K562 (cell line): ENCODE measurements around the gene HEPACAM2. TPM values are rescaled to one million over a fixed set of nuclear protein-coding genes. Genes with fewer than 3 reads are reported as not detected.

Experiments used
- BHLHE40 ChIP-seq: IDR thresholded peaks from 2 replicates; pipeline ENCODE4 v1.6.1; 2011; ENCODE audit warnings: low read length, improper control_type of control experiment
- CEBPB ChIP-seq: fragments of 450-650 bp; IDR thresholded peaks from 2 replicates; pipeline ENCODE4 v1.6.1; 2016; ENCODE audit warnings: missing genetic modification characterization, missing compliant biosample characterization
- CHD2 ChIP-seq: IDR thresholded peaks from 2 replicates; pipeline ENCODE4 v1.6.1; 2011; ENCODE audit warnings: low read depth, low read length
- DDX20 ChIP-seq: fragments of 450-650 bp; IDR thresholded peaks from 2 replicates; pipeline ENCODE4 v1.6.1; 2016; ENCODE audit warnings: missing genetic modification characterization, low read depth, mild to moderate bottlenecking, missing compliant biosample characterization, moderate library complexity
- E2F8 ChIP-seq: fragments of 450-650 bp; IDR thresholded peaks from 2 replicates; pipeline ENCODE4 v1.7.1; 2018; ENCODE audit warnings: mild to moderate bottlenecking, low read depth; ENCODE audit not compliant: partially characterized antibody
- HEY1 ChIP-seq: fragments of 250-450 bp; sonication (Bioruptor Pico); IDR thresholded peaks from 2 replicates; pipeline ENCODE4 v1.5.0; 2020; ENCODE audit warnings: mild to moderate bottlenecking, moderate library complexity, borderline replicate concordance
- KDM1A ChIP-seq, 2 experiments: fragments of 450-650 bp; IDR thresholded peaks; 2 replicates each; pipeline ENCODE4 v1.6.1; 2016; ENCODE audit warnings: mild to moderate bottlenecking in 2 of 2
- MCM5 ChIP-seq: fragments of 450-650 bp; IDR thresholded peaks from 2 replicates; pipeline ENCODE4 v1.6.1; 2016; ENCODE audit warnings: low read depth
- MEF2D ChIP-seq: conservative IDR thresholded peaks from 2 replicates; pipeline ENCODE4 v1.6.1; 2016; ENCODE audit warnings: low read depth, missing genetic modification characterization, missing compliant biosample characterization
- MLX ChIP-seq, 2 experiments: fragments of 450-650 bp in 1 of 2; sonication (generic) in 1 of 2; formaldehyde crosslinking; conservative IDR thresholded peaks; 2 replicates each; pipeline versions ENCODE4 v1.4.0 to v1.8.1; 2020 to 2022; ENCODE audit warnings: mild to moderate bottlenecking in 1 of 2, missing genetic modification reagents in 1 of 2
- MYNN ChIP-seq, 2 experiments: sonication (generic); formaldehyde crosslinking in 1 of 2; IDR thresholded peaks; 2 replicates each; pipeline versions ENCODE4 v1.5.0 to v1.6.1; 2016 to 2020; ENCODE audit warnings: antibody characterized with exemption in 1 of 2, missing genetic modification reagents in 1 of 2
- POLR2AphosphoS2 ChIP-seq: IDR thresholded peaks from 2 replicates; pipeline ENCODE4 v1.6.1; 2012; ENCODE audit warnings: low read length, improper control_type of control experiment
- RFX7 ChIP-seq: fragments of 250-450 bp; sonication (Bioruptor Pico); IDR thresholded peaks from 2 replicates; pipeline ENCODE4 v1.5.1; 2021; ENCODE audit warnings: mild to moderate bottlenecking
- SMARCA4 ChIP-seq: fragments of 450-650 bp; IDR thresholded peaks from 2 replicates; pipeline ENCODE4 v1.6.1; 2016
- TSHZ1 ChIP-seq: fragments of 250-450 bp; sonication (Bioruptor Pico); IDR thresholded peaks from 2 replicates; pipeline ENCODE4 v1.4.0; 2020; ENCODE audit warnings: mild to moderate bottlenecking, moderate library complexity
- ZKSCAN1 ChIP-seq: fragments of 150-350 bp; IDR thresholded peaks from 2 replicates; pipeline ENCODE4 v1.6.1; 2016; ENCODE audit warnings: low read depth, low read length
- ZNF354B ChIP-seq: fragments of 250-450 bp; sonication (Bioruptor Pico); IDR thresholded peaks from 2 replicates; pipeline ENCODE4 v1.4.0; 2020
- ZNF695 ChIP-seq: fragments of 450-650 bp; formaldehyde crosslinking; IDR thresholded peaks from 2 replicates; pipeline ENCODE4 v1.4.0; 2020; ENCODE audit warnings: mild to moderate bottlenecking, moderate library complexity
- polyA plus RNA-seq, 8 experiments: library from polyadenylated mRNA; depleted of rRNA in 4 of 8; stranded (reverse) in 5 of 8; unstranded in 3 of 8; fragments of >200 nt; fragmentation: Nextera tagmentation in 2 of 8; fragmentation: Illumina TruSeq in 1 of 8; extraction: Ambion mirVana in 2 of 8; extraction: Trizol in 1 of 8; gene quantifications; 2 replicates each; pipeline versions ENCODE4 v1.2.1 to v1.2.3, GENCODE V29; 2011 to 2014; ENCODE audit warnings: inconsistent platforms in 1 of 8, missing spikeins in 1 of 8
- total RNA-seq, 7 experiments: library from RNA; depleted of rRNA in 6 of 7; stranded (reverse); fragments of >200 nt in 6 of 7; fragmentation: Illumina TruSeq in 2 of 7; extraction: Trizol in 2 of 7; gene quantifications; 2 replicates each; pipeline versions ENCODE4 v1.2.1 to v1.2.3, GENCODE V29; 2011 to 2021; ENCODE audit warnings: low replicate concordance in 1 of 7
- TF ChIP-seq, protein P1 (sequence below): fragments of 450-650 bp; formaldehyde crosslinking; conservative IDR thresholded peaks from 2 replicates; pipeline ENCODE4 v1.4.0; 2022; ENCODE audit warnings: mild to moderate bottlenecking, missing genetic modification characterization
- TF ChIP-seq, protein P2 (sequence below): sonication (generic); formaldehyde crosslinking; IDR thresholded peaks from 2 replicates; pipeline ENCODE4 v1.8.0; 2022; ENCODE audit warnings: mild to moderate bottlenecking, missing genetic modification reagents
- TF ChIP-seq, protein P3 (sequence below): sonication (generic); formaldehyde crosslinking; IDR thresholded peaks from 2 replicates; pipeline ENCODE4 v1.8.0; 2022; ENCODE audit warnings: mild to moderate bottlenecking, missing genetic modification reagents

Gene HEPACAM2
- total and polyA plus RNA-seq, 9 of the 15 experiments (the other 6 are each of a cell fraction or from before 2014, with no cell fraction given), result 2.0 to 6.5 (median 3.9) TPM

GRCh38 chr7:93232673-93233018, 6.4 kb upstream of the HEPACAM2 start (continued):
- TF ChIP-seq MEF2D (tag) (no peak), MLX (CRISPR knock-in tag; conservative IDR thresholded peaks at IDR 0.05) (no peak), HEY1 (no peak), ZNF695 (CRISPR knock-in tag) (no peak), CEBPB (tag) (no peak), E2F8 (no peak), TSHZ1 (no peak), ZNF354B (CRISPR knock-in tag) (no peak), MYNN (IDR thresholded peaks at IDR 0.05) (no peak), MYNN (CRISPR knock-in tag; IDR thresholded peaks at IDR 0.05) (no peak), MCM5 (no peak), ZKSCAN1 (no peak), RFX7 (CRISPR knock-in tag) (no peak), SMARCA4 (no peak), DDX20 (tag) (no peak), POLR2AphosphoS2 (no peak), CHD2 (no peak), KDM1A (IDR thresholded peaks at IDR 0.05) (no peak), BHLHE40 (no peak)
- TF ChIP-seq, protein P1, sequence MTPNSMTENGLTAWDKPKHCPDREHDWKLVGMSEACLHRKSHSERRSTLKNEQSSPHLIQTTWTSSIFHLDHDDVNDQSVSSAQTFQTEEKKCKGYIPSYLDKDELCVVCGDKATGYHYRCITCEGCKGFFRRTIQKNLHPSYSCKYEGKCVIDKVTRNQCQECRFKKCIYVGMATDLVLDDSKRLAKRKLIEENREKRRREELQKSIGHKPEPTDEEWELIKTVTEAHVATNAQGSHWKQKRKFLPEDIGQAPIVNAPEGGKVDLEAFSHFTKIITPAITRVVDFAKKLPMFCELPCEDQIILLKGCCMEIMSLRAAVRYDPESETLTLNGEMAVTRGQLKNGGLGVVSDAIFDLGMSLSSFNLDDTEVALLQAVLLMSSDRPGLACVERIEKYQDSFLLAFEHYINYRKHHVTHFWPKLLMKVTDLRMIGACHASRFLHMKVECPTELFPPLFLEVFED (CRISPR knock-in tag), result no peak
- TF ChIP-seq, protein P2, sequence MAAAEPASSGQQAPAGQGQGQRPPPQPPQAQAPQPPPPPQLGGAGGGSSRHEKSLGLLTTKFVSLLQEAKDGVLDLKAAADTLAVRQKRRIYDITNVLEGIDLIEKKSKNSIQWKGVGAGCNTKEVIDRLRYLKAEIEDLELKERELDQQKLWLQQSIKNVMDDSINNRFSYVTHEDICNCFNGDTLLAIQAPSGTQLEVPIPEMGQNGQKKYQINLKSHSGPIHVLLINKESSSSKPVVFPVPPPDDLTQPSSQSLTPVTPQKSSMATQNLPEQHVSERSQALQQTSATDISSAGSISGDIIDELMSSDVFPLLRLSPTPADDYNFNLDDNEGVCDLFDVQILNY (CRISPR knock-in tag), result no peak
- TF ChIP-seq, protein P3, sequence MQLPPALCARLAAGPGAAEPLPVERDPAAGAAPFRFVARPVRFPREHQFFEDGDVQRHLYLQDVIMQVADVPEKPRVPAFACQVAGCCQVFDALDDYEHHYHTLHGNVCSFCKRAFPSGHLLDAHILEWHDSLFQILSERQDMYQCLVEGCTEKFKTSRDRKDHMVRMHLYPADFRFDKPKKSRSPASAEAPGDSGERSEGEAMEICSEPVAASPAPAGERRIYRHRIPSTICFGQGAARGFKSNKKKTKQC (CRISPR knock-in tag), result no peak
